HepG2 (cell line): ENCODE results near the gene GBE1. TPM values are rescaled to one million over a fixed set of nuclear protein-coding genes. Genes with fewer than 3 reads are reported as not detected.

Experiments used
- CAMTA2 ChIP-seq: sonication (generic); formaldehyde crosslinking; IDR thresholded peaks from 2 replicates; pipeline ENCODE4 v1.4.0; 2020; ENCODE audit warnings: mild to moderate bottlenecking, missing genetic modification reagents, borderline replicate concordance
- HMG20A ChIP-seq: IDR thresholded peaks from 2 replicates; pipeline ENCODE4 v1.6.1; 2016; ENCODE audit warnings: borderline replicate concordance
- JUN ChIP-seq: sonication (generic); formaldehyde crosslinking; IDR thresholded peaks from 2 replicates; pipeline ENCODE4 v1.4.0; 2020; ENCODE audit warnings: mild to moderate bottlenecking, missing genetic modification reagents
- KDM3A ChIP-seq: IDR thresholded peaks from 2 replicates; pipeline ENCODE4 v1.6.1; 2018; ENCODE audit warnings: low read depth, missing compliant biosample characterization
- KLF9 ChIP-seq: IDR thresholded peaks from 2 replicates; pipeline ENCODE4 v1.6.1; 2016; ENCODE audit warnings: low read depth
- RARA ChIP-seq: IDR thresholded peaks from 2 replicates; pipeline ENCODE4 v1.6.1; 2016; ENCODE audit warnings: missing genetic modification reagents, missing compliant biosample characterization
- RFX5 ChIP-seq: IDR thresholded peaks from 2 replicates; pipeline ENCODE4 v1.6.1; 2011; ENCODE audit warnings: low read depth, low read length, improper control_type of control experiment
- RFXAP ChIP-seq: sonication (generic); formaldehyde crosslinking; IDR thresholded peaks from 2 replicates; pipeline ENCODE4 v1.4.0; 2020; ENCODE audit warnings: missing genetic modification reagents, borderline replicate concordance
- RORA ChIP-seq: sonication (generic); formaldehyde crosslinking; IDR thresholded peaks from 2 replicates; pipeline ENCODE4 v1.5.0; 2020; ENCODE audit warnings: mild to moderate bottlenecking, missing genetic modification reagents, moderate library complexity
- SP2 ChIP-seq: sonication (generic); formaldehyde crosslinking; IDR thresholded peaks from 2 replicates; pipeline ENCODE4 v1.5.1; 2020; ENCODE audit warnings: mild to moderate bottlenecking, missing genetic modification reagents
- SRSF1 ChIP-seq: fragments of 200-400 bp; formaldehyde crosslinking; optimal IDR thresholded peaks from 2 replicates; pipeline ENCODE3; 2017; ENCODE audit warnings: mild to moderate bottlenecking, low read depth, low read length, moderate library complexity
- SSRP1 ChIP-seq: IDR thresholded peaks from 2 replicates; pipeline ENCODE4 v1.6.1; 2016; ENCODE audit warnings: control low read depth
- ZBTB26 ChIP-seq: IDR thresholded peaks from 2 replicates; pipeline ENCODE4 v1.6.1; 2016; ENCODE audit warnings: missing compliant biosample characterization, missing genetic modification reagents, borderline replicate concordance
- ZNF136 ChIP-seq: sonication (generic); formaldehyde crosslinking; IDR thresholded peaks from 2 replicates; pipeline ENCODE4 v1.8.1; 2022; ENCODE audit warnings: low read depth, mild to moderate bottlenecking, moderate library complexity, missing genetic modification reagents
- ZNF180 ChIP-seq: sonication (generic); formaldehyde crosslinking; IDR thresholded peaks from 2 replicates; pipeline ENCODE4 v1.4.0; 2020; ENCODE audit warnings: low read depth, missing genetic modification reagents, borderline replicate concordance
- ZNF256 ChIP-seq: sonication (generic); formaldehyde crosslinking; conservative IDR thresholded peaks from 2 replicates; pipeline ENCODE4 v1.4.0; 2020; ENCODE audit warnings: missing genetic modification reagents
- ZNF329 ChIP-seq: sonication (generic); formaldehyde crosslinking; IDR thresholded peaks from 2 replicates; pipeline ENCODE4 v1.9.0; 2021; ENCODE audit warnings: low read depth, mild to moderate bottlenecking, missing genetic modification reagents
- ZNF550 ChIP-seq: sonication (generic); formaldehyde crosslinking; IDR thresholded peaks from 2 replicates; pipeline ENCODE4 v1.4.0; 2020; ENCODE audit warnings: mild to moderate bottlenecking, missing genetic modification reagents, borderline replicate concordance
- ZNF616 ChIP-seq: sonication (generic); formaldehyde crosslinking; IDR thresholded peaks from 2 replicates; pipeline ENCODE4 v1.5.0; 2020; ENCODE audit warnings: low read depth, mild to moderate bottlenecking, missing genetic modification reagents
- ZNF660 ChIP-seq: sonication (generic); formaldehyde crosslinking; IDR thresholded peaks from 2 replicates; pipeline ENCODE4 v1.5.1; 2020; ENCODE audit warnings: mild to moderate bottlenecking, low read depth, missing genetic modification reagents, borderline replicate concordance
- ZNF672 ChIP-seq: sonication (generic); formaldehyde crosslinking; IDR thresholded peaks from 2 replicates; pipeline ENCODE4 v1.8.1; 2022; ENCODE audit warnings: missing genetic modification reagents
- ZNF7 ChIP-seq: IDR thresholded peaks from 2 replicates; pipeline ENCODE4 v1.6.1; 2016; ENCODE audit warnings: missing biosample characterization, missing genetic modification reagents
- ZNF777 ChIP-seq: sonication (generic); formaldehyde crosslinking; IDR thresholded peaks from 2 replicates; pipeline ENCODE4 v1.4.0; 2020; ENCODE audit warnings: missing genetic modification reagents
- ZNF891 ChIP-seq: sonication (generic); formaldehyde crosslinking; IDR thresholded peaks from 2 replicates; pipeline ENCODE4 v1.5.0; 2020; ENCODE audit warnings: mild to moderate bottlenecking, missing genetic modification reagents
- ZSCAN25 ChIP-seq: sonication (generic); formaldehyde crosslinking; IDR thresholded peaks from 2 replicates; pipeline ENCODE4 v1.8.0; 2022; ENCODE audit warnings: mild to moderate bottlenecking, missing genetic modification reagents
- ZXDC ChIP-seq: sonication (generic); formaldehyde crosslinking; IDR thresholded peaks from 2 replicates; pipeline ENCODE4 v1.5.0; 2020; ENCODE audit warnings: mild to moderate bottlenecking, missing genetic modification reagents
- polyA plus RNA-seq, 8 experiments: library from polyadenylated mRNA; depleted of rRNA in 3 of 8; stranded (reverse) in 7 of 8; unstranded in 1 of 8; fragments of >200 nt; fragmentation: Illumina TruSeq in 4 of 8; extraction: Trizol in 4 of 8; gene quantifications; 2 replicates each; pipeline versions ENCODE4 v1.2.1 to v1.2.3, GENCODE V29; 2011 to 2016; ENCODE audit warnings: low read depth in 4 of 8, missing spikeins in 1 of 8, mixed read lengths in 1 of 8; ENCODE audit not compliant: insufficient read depth in 1 of 8
- total RNA-seq, 5 experiments: library from RNA; depleted of rRNA; stranded (reverse); fragments of >200 nt; fragmentation: Illumina TruSeq; extraction: Trizol; gene quantifications; 2 replicates each; pipeline ENCODE4 v1.2.3, GENCODE V29; 2016; ENCODE audit warnings: low read depth in 1 of 5
- TF ChIP-seq, protein P1 (sequence below): sonication (generic); formaldehyde crosslinking; IDR thresholded peaks from 2 replicates; pipeline ENCODE4 v1.5.0; 2020; ENCODE audit warnings: missing genetic modification reagents, mild to moderate bottlenecking, borderline replicate concordance

GBE1 gene
- total and polyA plus RNA-seq, 2 of the 13 experiments (the other 11 are each of a cell fraction or from before 2014, with no cell fraction given): 22.9 to 36.1 TPM

GRCh38 chr3:81716870-81717509, 44.5 kb downstream of the GBE1 start (continued):
- TF ChIP-seq ZSCAN25 (CRISPR knock-in tag) (no peak), ZNF616 (CRISPR knock-in tag) (no peak), ZNF550 (CRISPR knock-in tag) (no peak), ZXDC (no peak), RARA (CRISPR knock-in tag) (peak; percentile 100), ZNF329 (no peak), HMG20A (CRISPR knock-in tag) (peak; percentile 98), ZNF777 (CRISPR knock-in tag) (no peak), RFXAP (CRISPR knock-in tag) (no peak), RFX5 (no peak), ZNF256 (CRISPR knock-in tag) (no peak), ZNF180 (CRISPR knock-in tag) (no peak), SRSF1 (no peak), ZNF660 (CRISPR knock-in tag) (no peak), ZNF672 (CRISPR knock-in tag) (no peak), KDM3A (peak; percentile 83; the same call in 1 of the 2 replicates), KLF9 (CRISPR knock-in tag) (peak; percentile 85; the same call in 1 of the 2 replicates), CAMTA2 (CRISPR knock-in tag) (no peak), ZBTB26 (CRISPR knock-in tag) (0 out of 2 replicates have a peak, but pooled peaks have one; percentile 40), ZNF7 (CRISPR knock-in tag) (no peak), SP2 (no peak), JUN (CRISPR knock-in tag) (no peak), ZNF891 (CRISPR knock-in tag) (no peak), ZNF136 (CRISPR knock-in tag) (peak; percentile 50; the same call in 1 of the 2 replicates), RORA (CRISPR knock-in tag) (no peak), SSRP1 (CRISPR knock-in tag) (peak; percentile 82; the same call in 1 of the 2 replicates)
- TF ChIP-seq, protein P1, sequence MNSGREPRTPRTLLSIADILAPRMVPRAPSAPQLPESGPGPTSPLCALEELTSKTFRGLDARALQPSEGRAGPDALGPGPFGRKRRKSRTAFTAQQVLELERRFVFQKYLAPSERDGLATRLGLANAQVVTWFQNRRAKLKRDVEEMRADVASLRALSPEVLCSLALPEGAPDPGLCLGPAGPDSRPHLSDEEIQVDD (CRISPR knock-in tag): no peak
